ENCODE measurements around the gene WDR4.
"Not testable (repeated sequence)": the region's sequence is repeated elsewhere in the genome, so short reads cannot be mapped to it uniquely, and the experiment has no call there.

The WDR4 gene

GRCh38 chr21:42839271-42840231, 39.8 kb downstream of the WDR4 start:
- DNase-seq (ENCODE audit: low read depth): no peak

GRCh38 chr21:42838212-42838690, 41.1 kb downstream of the WDR4 start:
- not testable (repeated sequence) for DNase-seq (ENCODE audit: low read depth)

GRCh38 chr21:42837421-42838211, 41.7 kb downstream of the WDR4 start:
- DNase-seq (ENCODE audit: low read depth): no peak

GRCh38 chr21:42836767-42837301, 42.5 kb downstream of the WDR4 start:
- no peak for DNase-seq (ENCODE audit: low read depth)

- no peak for DNase-seq (ENCODE audit: low read depth)
Observed at GRCh38 chr21:42836402-42836666, 43.0 kb downstream of the WDR4 start.

GRCh38 chr21:42835611-42836401, 43.5 kb downstream of the WDR4 start:
- DNase-seq (ENCODE audit: low read depth): no peak

GRCh38 chr21:42835211-42835610, 44.1 kb downstream of the WDR4 start:
- no peak for DNase-seq (ENCODE audit: low read depth)

GRCh38 chr21:42834726-42835191, 44.6 kb downstream of the WDR4 start:
- DNase-seq (ENCODE audit: low read depth): no peak

GRCh38 chr21:42833859-42834725, 45.2 kb downstream of the WDR4 start:
- no peak for DNase-seq (ENCODE audit: low read depth)

- peak; percentile 28 for DNase-seq (ENCODE audit: low read depth)
Observed at GRCh38 chr21:42833439-42833815, 45.9 kb downstream of the WDR4 start.

GRCh38 chr21:42832321-42832630, 47.1 kb downstream of the WDR4 start:
- DNase-seq (ENCODE audit: low read depth): not testable (repeated sequence)

GRCh38 chr21:42830456-42831455, 48.6 kb downstream of the WDR4 start:
- DNase-seq (ENCODE audit: low read depth): no peak

- DNase-seq (ENCODE audit: low read depth): no peak
Observed at GRCh38 chr21:42829954-42830353, 49.4 kb downstream of the WDR4 start.

- DNase-seq (ENCODE audit: low read depth): no peak
Observed at GRCh38 chr21:42829417-42829816, 49.9 kb downstream of the WDR4 start.

- DNase-seq (ENCODE audit: low read depth): no peak
Observed at GRCh38 chr21:42827588-42827987, 51.8 kb downstream of the WDR4 start.

- no peak for DNase-seq (ENCODE audit: low read depth)
Observed at GRCh38 chr21:42820616-42821465, 58.5 kb downstream of the WDR4 start.

GRCh38 chr21:42819861-42820615, 59.3 kb downstream of the WDR4 start:
- DNase-seq (ENCODE audit: low read depth): no peak

- DNase-seq (ENCODE audit: low read depth): peak; percentile 42
Observed at GRCh38 chr21:42818328-42818749, 61.0 kb downstream of the WDR4 start.

All from stimulated activated CD8-positive, alpha-beta memory T cell treated with anti-CD3 and anti-CD28 coated beads, Interleukin-12 subunit alpha, Interleukin-12 subunit beta, amount 100 ng/mL, for 1 hour (primary cell).